ENCODE results near the gene OPCML. TPM values are rescaled to one million over a fixed set of nuclear protein-coding genes. Genes with fewer than 3 reads are reported as not detected.

Gene OPCML
- total RNA-seq, 1 experiment from 2014 or later: not detected

DNA sequence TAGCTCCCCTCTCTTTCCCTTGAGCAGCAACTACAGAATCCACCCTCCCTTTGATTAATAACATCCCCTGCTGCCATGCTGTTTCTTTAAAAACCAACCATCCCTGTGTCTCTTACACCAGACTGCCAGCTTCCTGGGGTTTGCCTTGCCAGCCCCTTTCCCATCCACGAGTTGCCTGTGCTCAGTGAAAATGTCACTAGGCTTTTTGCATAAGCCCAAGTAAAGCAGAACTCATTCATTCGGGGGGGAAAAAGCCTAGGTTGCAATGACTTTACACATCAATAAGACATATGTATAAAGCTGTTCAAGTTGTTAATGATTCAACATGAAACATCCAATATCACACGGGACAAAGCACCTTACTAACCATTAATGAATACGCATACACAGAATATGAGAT lies 398.7 kb downstream of the OPCML start:
- H2AFZ ChIP-seq: no peak overlapping the region
- ChIA-PET POLR2A (ENCODE audit: unreplicated experiment) (no interaction called here), CTCF (no interaction called here)
- no peaks in the 10 kb centered on the region for H3F3A ChIP-seq (ENCODE audit: insufficient read depth, low read depth)
- DNase-seq: no peak
- H4K20me1 ChIP-seq (ENCODE audit: insufficient read depth): no peaks in the 10 kb centered on the region
- no peaks in the 10 kb centered on the region for H3K36me3 ChIP-seq (ENCODE audit: low read depth)
- BruUV-seq (replicated peaks): no TSS peak
- no peak overlapping the region for H3K4me2 ChIP-seq
- intact Hi-C loops (cut with micrococcal nuclease; ENCODE audit: unreplicated experiment): no loop called here
- H3K4me3 ChIP-seq: no peak overlapping the region
- H3K79me2 ChIP-seq (ENCODE audit: low read depth): no peaks in the 10 kb centered on the region
- no peaks in the 10 kb centered on the region for H3K9me2 ChIP-seq (ENCODE audit: insufficient read depth)
- no peaks in the 10 kb centered on the region for H3K9me3 ChIP-seq (ENCODE audit: insufficient read depth, low read depth)
- no peaks in the 10 kb centered on the region for H3K27me3 ChIP-seq (ENCODE audit: insufficient read depth, low read depth)
- no peak for TF ChIP-seq EZH2 (IDR thresholded peaks at IDR 0.05; ENCODE audit: low read depth)
- TF ChIP-seq, protein P1, sequence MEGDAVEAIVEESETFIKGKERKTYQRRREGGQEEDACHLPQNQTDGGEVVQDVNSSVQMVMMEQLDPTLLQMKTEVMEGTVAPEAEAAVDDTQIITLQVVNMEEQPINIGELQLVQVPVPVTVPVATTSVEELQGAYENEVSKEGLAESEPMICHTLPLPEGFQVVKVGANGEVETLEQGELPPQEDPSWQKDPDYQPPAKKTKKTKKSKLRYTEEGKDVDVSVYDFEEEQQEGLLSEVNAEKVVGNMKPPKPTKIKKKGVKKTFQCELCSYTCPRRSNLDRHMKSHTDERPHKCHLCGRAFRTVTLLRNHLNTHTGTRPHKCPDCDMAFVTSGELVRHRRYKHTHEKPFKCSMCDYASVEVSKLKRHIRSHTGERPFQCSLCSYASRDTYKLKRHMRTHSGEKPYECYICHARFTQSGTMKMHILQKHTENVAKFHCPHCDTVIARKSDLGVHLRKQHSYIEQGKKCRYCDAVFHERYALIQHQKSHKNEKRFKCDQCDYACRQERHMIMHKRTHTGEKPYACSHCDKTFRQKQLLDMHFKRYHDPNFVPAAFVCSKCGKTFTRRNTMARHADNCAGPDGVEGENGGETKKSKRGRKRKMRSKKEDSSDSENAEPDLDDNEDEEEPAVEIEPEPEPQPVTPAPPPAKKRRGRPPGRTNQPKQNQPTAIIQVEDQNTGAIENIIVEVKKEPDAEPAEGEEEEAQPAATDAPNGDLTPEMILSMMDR (conservative IDR thresholded peaks at IDR 0.05): no peak
- no peak overlapping the region for H3K27ac ChIP-seq
- H3K4me1 ChIP-seq (replicated peaks; ENCODE audit: insufficient read depth): no peaks in the 10 kb centered on the region

DNA sequence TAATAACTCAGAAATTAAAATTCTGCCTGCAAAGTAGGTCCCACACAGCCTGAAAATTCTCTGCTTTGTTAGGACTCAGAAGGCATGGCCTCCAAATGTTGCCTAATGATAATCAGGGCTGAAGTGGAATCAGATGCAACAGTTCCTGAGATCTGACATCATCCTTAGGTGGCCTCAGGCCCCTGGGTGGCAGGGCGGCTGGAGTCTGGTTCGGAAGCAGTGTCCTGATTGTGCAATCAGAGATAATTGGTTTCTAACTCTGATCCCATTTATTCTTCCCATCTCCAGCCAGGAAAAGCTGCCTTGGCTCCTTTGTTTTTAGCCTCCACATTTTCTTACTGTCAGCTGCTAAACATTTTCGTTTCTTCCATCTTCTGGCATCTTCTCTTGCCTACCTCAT lies 399.3 kb downstream of the OPCML start:
- no peaks in the 10 kb centered on the region for H3K9me2 ChIP-seq (ENCODE audit: insufficient read depth)
- DNase-seq: no peak
- CTCF ChIA-PET: no interaction called here
- H4K20me1 ChIP-seq (ENCODE audit: insufficient read depth): no peaks in the 10 kb centered on the region
- no TSS peak for BruUV-seq (replicated peaks)
- no peak overlapping the region for H2AFZ ChIP-seq
- H3F3A ChIP-seq (ENCODE audit: insufficient read depth, low read depth): no peaks in the 10 kb centered on the region
- no peaks in the 10 kb centered on the region for H3K9me3 ChIP-seq (ENCODE audit: insufficient read depth, low read depth)
- intact Hi-C loops (cut with micrococcal nuclease; ENCODE audit: unreplicated experiment): no loop called here
- H3K79me2 ChIP-seq (ENCODE audit: low read depth): no peaks in the 10 kb centered on the region
- no peak overlapping the region for H3K4me3 ChIP-seq
- no peak for TF ChIP-seq EZH2 (IDR thresholded peaks at IDR 0.05; ENCODE audit: low read depth)
- TF ChIP-seq, protein P1 (conservative IDR thresholded peaks at IDR 0.05): no peak
- H3K4me1 ChIP-seq (replicated peaks; ENCODE audit: insufficient read depth): no peaks in the 10 kb centered on the region
- H3K4me2 ChIP-seq: no peak overlapping the region
- no peak overlapping the region for H3K27ac ChIP-seq
- no peaks in the 10 kb centered on the region for H3K36me3 ChIP-seq (ENCODE audit: low read depth)
- POLR2A ChIA-PET (ENCODE audit: unreplicated experiment): no interaction called here
- no peaks in the 10 kb centered on the region for H3K27me3 ChIP-seq (ENCODE audit: insufficient read depth, low read depth)

DNA sequence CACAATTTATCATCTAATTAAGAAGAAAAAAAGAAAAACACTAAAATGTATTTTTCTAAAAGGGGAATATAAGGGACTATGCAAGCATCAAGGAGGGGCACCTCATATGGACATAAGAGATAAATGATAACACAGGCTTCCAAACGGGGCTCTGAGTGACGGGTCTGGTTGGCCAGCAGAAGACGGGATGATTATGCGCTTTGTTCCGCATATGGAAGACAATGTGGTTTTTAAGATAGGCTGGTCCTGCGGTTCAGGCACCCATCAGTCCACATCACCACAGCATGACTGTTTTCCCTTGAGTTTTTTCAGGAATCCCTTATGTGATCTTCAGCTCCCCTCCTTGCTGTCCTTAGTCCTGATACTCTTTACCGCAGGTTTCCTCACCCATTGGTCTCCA lies 404.6 kb downstream of the OPCML start:
- Histone ChIP-seq H3K4me2 (no peak overlapping the region), H3F3A (ENCODE audit: insufficient read depth, low read depth) (no peaks in the 10 kb centered on the region), H3K4me1 (replicated peaks; ENCODE audit: insufficient read depth) (no peaks in the 10 kb centered on the region), H3K79me2 (ENCODE audit: low read depth) (no peaks in the 10 kb centered on the region), H4K20me1 (ENCODE audit: insufficient read depth) (no peaks in the 10 kb centered on the region), H3K9me3 (ENCODE audit: insufficient read depth, low read depth) (no peaks in the 10 kb centered on the region), H2AFZ (no peak overlapping the region), H3K4me3 (no peak overlapping the region), H3K27ac (no peak overlapping the region), H3K27me3 (ENCODE audit: insufficient read depth, low read depth) (no peaks in the 10 kb centered on the region), H3K36me3 (ENCODE audit: low read depth) (no peaks in the 10 kb centered on the region), H3K9me2 (ENCODE audit: insufficient read depth) (no peaks in the 10 kb centered on the region)
- intact Hi-C loops (cut with micrococcal nuclease; ENCODE audit: unreplicated experiment): no loop called here
- BruUV-seq (replicated peaks): no TSS peak
- TF ChIP-seq, protein P1 (conservative IDR thresholded peaks at IDR 0.05): no peak
- no peak for TF ChIP-seq EZH2 (IDR thresholded peaks at IDR 0.05; ENCODE audit: low read depth)
- ChIA-PET POLR2A (ENCODE audit: unreplicated experiment) (no interaction called here), CTCF (no interaction called here)
- no peak for DNase-seq

Measured in PC-9 (cell line).